Effector memory CD4-positive, alpha-beta T cell (primary cell): ENCODE results near the gene SMAD1.

Source experiments
- DNase-seq, 3 donors: peaks; one replicate each; pipeline ENCODE4 v3.0.0-alpha.2; 2020
- H3K27ac ChIP-seq: 2 replicates; pipeline ENCODE4 v1.7.0; 2013; ENCODE audit warnings: mild to moderate bottlenecking, low read length, moderate library complexity; ENCODE audit not compliant: insufficient read depth, poor library complexity, severe bottlenecking
- H3K27me3 ChIP-seq: replicated peaks from 2 replicates; pipeline ENCODE4 v1.7.0; 2013; ENCODE audit warnings: mild to moderate bottlenecking, low read length; ENCODE audit not compliant: insufficient read depth, control insufficient read depth, poor library complexity, severe bottlenecking
- H3K36me3 ChIP-seq: 2 replicates; pipeline ENCODE4 v1.7.0; 2013; ENCODE audit warnings: mild to moderate bottlenecking, low read length, moderate library complexity; ENCODE audit not compliant: control insufficient read depth, insufficient read depth
- H3K4me1 ChIP-seq: 2 replicates; pipeline ENCODE4 v1.7.0; 2013; ENCODE audit warnings: low read length, mild to moderate bottlenecking; ENCODE audit not compliant: control insufficient read depth, insufficient read depth, poor library complexity, severe bottlenecking
- H3K4me3 ChIP-seq: 2 replicates; pipeline ENCODE4 v1.7.0; 2013; ENCODE audit warnings: low read length, low read depth, mild to moderate bottlenecking; ENCODE audit not compliant: insufficient read depth, poor library complexity, severe bottlenecking
- H3K9me3 ChIP-seq: 2 replicates; pipeline ENCODE4 v1.7.0; 2013; ENCODE audit warnings: mild to moderate bottlenecking, low read length, moderate library complexity; ENCODE audit not compliant: control insufficient read depth

Gene SMAD1

GRCh38 chr4:145452447-145453162 lies 29.0 kb upstream of the SMAD1 start:
- Histone ChIP-seq H3K4me3 (no peak overlapping the region), H3K36me3 (no peaks in the 10 kb centered on the region), H3K9me3 (no peaks in the 10 kb centered on the region), H3K27me3 (no peaks in the 10 kb centered on the region), H3K4me1 (no peaks in the 10 kb centered on the region), H3K27ac (no peak overlapping the region)
- DNase-seq: no peak

DNA sequence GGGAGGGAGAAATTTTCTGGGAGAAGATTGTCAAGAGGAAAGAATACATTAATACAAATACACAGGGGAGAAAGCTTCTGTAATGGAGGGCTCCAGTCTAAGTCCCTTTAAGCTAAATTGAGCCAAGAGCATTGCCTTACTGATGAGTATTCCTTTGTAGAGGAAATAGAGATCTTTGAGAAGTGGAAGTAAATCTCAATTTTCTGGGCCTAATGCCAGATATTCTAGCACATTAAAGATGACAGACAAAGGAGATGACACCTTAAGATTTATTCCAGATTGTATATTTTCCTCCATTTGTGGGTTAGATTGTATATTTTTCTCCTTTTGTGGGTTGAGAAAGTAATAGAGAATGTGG lies 28.5 kb upstream of the SMAD1 start:
- H3K4me1 ChIP-seq: no peaks in the 10 kb centered on the region

DNA sequence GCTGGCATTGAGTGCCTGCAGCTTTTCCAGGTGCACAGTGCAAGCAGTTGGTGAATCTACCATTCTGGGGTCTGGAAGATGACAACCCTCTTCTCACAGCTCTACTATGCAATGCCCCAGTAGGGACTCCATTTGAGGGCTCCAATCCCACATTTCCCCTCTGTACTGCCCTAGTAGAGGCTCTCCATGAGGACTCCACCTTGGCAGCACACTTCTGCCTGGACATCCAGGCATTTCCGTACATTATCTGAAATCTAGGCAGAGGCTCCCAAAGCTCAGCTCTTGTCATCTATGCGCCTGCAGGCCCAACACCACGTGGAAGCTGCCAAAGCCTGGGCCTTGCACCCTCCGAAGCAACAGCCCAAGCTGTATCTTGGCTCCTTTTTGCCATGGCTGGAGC lies 8.4 kb upstream of the SMAD1 start:
- H3K4me1 ChIP-seq: no peaks in the 10 kb centered on the region
- H3K36me3 ChIP-seq: no peaks in the 10 kb centered on the region
- H3K27ac ChIP-seq: no peak overlapping the region
- H3K9me3 ChIP-seq: no peaks in the 10 kb centered on the region
- DNase-seq: no peak
- no peak overlapping the region for H3K4me3 ChIP-seq
- no peaks in the 10 kb centered on the region for H3K27me3 ChIP-seq

More for the DNA sequence above, 28.5 kb upstream of the SMAD1 start:
- H3K36me3 ChIP-seq: no peaks in the 10 kb centered on the region
- DNase-seq: no peak
- H3K27me3 ChIP-seq: no peaks in the 10 kb centered on the region
- no peak overlapping the region for H3K27ac ChIP-seq
- H3K4me3 ChIP-seq: no peak overlapping the region
- no peaks in the 10 kb centered on the region for H3K9me3 ChIP-seq

GRCh38 chr4:145480257-145480656 lies 1.4 kb upstream of the SMAD1 start:
- Histone ChIP-seq H3K4me3 (no peak overlapping the region), H3K27me3 (peaks cover 11% of the 10 kb centered on the region), H3K4me1 (peaks cover 11% of the 10 kb centered on the region), H3K36me3 (no peaks in the 10 kb centered on the region), H3K27ac (no peak overlapping the region), H3K9me3 (no peaks in the 10 kb centered on the region)
- no peak for DNase-seq

DNA sequence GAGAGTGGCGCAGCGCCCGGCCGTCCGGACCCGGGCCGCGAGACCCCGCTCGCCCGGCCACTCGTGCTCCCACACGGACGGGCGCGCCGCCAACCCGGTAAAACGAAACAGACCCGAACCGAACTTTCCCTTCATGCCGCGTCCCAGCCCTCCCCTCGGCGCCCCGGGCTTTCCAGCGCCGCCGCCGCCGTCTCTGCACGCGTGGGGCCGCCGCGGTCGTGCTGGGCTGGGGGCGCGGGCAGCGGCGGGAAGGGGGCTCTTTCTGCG lies 222 bp downstream of the SMAD1 start:
- H3K27ac ChIP-seq: no peak overlapping the region
- H3K9me3 ChIP-seq: no peaks in the 10 kb centered on the region
- H3K36me3 ChIP-seq: no peaks in the 10 kb centered on the region
- peak overlapping the region; percentile 53 for H3K4me3 ChIP-seq
- peaks cover 11% of the 10 kb centered on the region for H3K4me1 ChIP-seq
- no peak for DNase-seq
- H3K27me3 ChIP-seq: peaks cover 11% of the 10 kb centered on the region

- DNase-seq: no peak
- H3K27ac ChIP-seq: no peak overlapping the region
- H3K27me3 ChIP-seq: peaks cover 11% of the 10 kb centered on the region
- H3K9me3 ChIP-seq: no peaks in the 10 kb centered on the region
- H3K4me3 ChIP-seq: peak overlapping the region; percentile 53
- H3K4me1 ChIP-seq: peaks cover 11% of the 10 kb centered on the region
- no peaks in the 10 kb centered on the region for H3K36me3 ChIP-seq
Measured at GRCh38 chr4:145482209-145483037, 770 bp downstream of the SMAD1 start.

DNA sequence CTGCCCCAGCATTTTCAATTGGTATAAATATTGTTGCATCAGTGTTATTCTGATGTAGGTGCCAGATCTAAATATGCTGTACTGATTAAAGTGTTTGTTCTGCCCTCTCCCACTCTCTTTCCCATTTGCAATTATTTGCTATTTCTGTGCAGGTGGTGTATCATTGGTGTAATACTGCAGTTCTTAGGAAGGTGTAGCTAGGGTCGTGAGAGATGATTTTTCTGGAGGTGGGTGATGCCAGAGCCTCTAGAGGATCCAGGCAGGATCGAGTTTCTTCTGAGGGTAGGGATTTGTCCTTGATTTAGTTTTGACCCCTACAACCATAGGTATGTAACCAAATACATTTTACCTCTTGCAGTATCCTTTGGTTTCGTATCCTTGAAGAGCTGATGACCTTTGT lies 1.9 kb downstream of the SMAD1 start:
- H3K9me3 ChIP-seq: no peaks in the 10 kb centered on the region
- peaks cover 11% of the 10 kb centered on the region for H3K4me1 ChIP-seq
- no peak overlapping the region for H3K27ac ChIP-seq
- no peak for DNase-seq
- H3K36me3 ChIP-seq: no peaks in the 10 kb centered on the region
- H3K27me3 ChIP-seq: peaks cover 9% of the 10 kb centered on the region
- no peak overlapping the region for H3K4me3 ChIP-seq

DNA sequence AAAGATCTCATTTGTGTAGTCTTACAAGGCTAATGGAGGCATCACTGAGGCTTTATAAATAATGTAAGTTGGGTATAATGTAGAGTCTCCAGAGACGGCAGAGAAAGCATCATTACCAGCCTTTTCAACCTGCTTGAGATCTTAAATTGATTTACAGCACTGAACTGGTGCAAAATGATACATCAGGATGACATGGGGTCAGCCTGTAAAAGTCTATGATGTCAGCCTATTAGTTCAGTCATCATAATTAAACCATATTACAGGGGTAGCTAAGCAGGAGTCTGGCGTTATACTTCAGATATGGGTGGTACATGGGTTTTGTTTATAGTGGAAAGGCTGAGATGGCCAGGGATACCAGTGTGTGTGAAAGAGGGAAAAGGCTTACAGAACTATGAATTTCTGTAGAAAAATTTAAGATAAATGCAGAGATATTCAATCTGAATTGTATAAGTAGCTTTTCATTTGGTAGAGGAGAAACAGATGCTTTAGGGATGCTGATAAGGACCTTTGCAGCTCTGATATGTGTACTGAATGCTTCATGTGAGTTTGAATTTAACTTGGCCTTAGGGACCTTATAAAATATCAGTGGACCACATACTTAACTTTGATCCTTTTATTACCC lies 2.7 kb downstream of the SMAD1 start:
- peaks cover 11% of the 10 kb centered on the region for H3K4me1 ChIP-seq

GRCh38 chr4:145485120-145485519 lies 3.5 kb downstream of the SMAD1 start:
- Histone ChIP-seq H3K36me3 (no peaks in the 10 kb centered on the region), H3K27ac (no peak overlapping the region), H3K4me1 (peaks cover 11% of the 10 kb centered on the region), H3K27me3 (peaks cover 8% of the 10 kb centered on the region), H3K9me3 (no peaks in the 10 kb centered on the region), H3K4me3 (no peak overlapping the region)
- no peak for DNase-seq

More for the DNA sequence above, 2.7 kb downstream of the SMAD1 start:
- H3K4me3 ChIP-seq: no peak overlapping the region
- peaks cover 8% of the 10 kb centered on the region for H3K27me3 ChIP-seq
- DNase-seq: no peak
- no peaks in the 10 kb centered on the region for H3K36me3 ChIP-seq
- H3K9me3 ChIP-seq: no peaks in the 10 kb centered on the region
- no peak overlapping the region for H3K27ac ChIP-seq

DNA sequence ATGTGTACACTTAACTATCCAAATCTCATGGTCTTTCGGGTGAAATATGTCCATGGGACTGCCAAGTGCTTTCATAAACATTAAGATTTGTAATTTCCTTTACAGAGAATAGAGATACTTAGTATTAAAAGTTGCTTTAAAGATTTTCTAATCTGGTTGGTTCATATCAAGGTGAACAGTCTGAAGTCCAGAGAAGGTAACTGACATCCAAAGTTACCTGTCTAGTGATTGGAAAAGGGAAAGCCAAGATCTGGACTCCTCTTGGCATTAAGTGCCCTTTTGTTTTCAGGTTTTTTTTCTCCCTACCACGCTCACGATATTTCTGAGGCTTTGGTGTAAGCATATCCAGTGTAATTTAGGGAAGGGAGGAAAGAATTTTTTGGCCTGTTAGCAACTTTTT lies 5.0 kb downstream of the SMAD1 start:
- Histone ChIP-seq H3K27ac (no peak overlapping the region), H3K4me3 (no peak overlapping the region), H3K4me1 (peaks cover 8% of the 10 kb centered on the region), H3K27me3 (no peaks in the 10 kb centered on the region), H3K9me3 (no peaks in the 10 kb centered on the region), H3K36me3 (no peaks in the 10 kb centered on the region)
- no peak for DNase-seq
